Lung microvascular endothelial cell (primary cell): Measurements from ENCODE around the gene SNW1. TPM values are rescaled to one million over a fixed set of nuclear protein-coding genes. Genes with fewer than 3 reads are reported as not detected.
"Not testable (repeated sequence)": the region's sequence is repeated elsewhere in the genome, so short reads cannot be mapped to it uniquely, and the experiment has no call there.

ENCODE experiments used
- DNase-seq, 2 donors: peaks; one replicate each; pipeline versions ENCODE4 v3.0.0 to v3.0.0-alpha.2; 2010; ENCODE audit warnings: low read depth in 2 of 2
- total RNA-seq: library from RNA; depleted of rRNA; stranded (reverse); fragments of >200 nt; gene quantifications from 2 replicates; pipeline ENCODE4 v1.2.1, GENCODE V29; 2014

The SNW1 gene
- total RNA-seq, 1 donor from 2014 or later, result 28.6 TPM

DNA sequence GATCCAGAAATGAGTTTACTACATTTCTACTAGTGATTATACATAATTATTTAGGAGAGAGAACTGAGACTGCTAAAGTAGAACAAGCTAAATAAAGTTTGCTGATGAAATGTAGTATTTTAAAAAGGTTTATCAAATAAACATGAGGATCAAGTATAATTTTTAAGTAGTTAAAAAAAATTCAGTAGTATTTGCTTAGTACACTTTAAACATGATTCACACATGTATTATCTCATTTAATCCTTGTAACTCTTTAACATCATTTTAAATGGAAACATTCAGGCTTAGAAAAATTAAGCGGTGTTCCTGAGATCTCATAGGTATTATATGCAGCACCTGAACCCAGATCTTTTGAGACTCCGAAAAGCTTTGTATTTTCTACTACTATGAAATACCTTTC is 8.7 kb downstream of the SNW1 start:
- no peak for DNase-seq

DNA sequence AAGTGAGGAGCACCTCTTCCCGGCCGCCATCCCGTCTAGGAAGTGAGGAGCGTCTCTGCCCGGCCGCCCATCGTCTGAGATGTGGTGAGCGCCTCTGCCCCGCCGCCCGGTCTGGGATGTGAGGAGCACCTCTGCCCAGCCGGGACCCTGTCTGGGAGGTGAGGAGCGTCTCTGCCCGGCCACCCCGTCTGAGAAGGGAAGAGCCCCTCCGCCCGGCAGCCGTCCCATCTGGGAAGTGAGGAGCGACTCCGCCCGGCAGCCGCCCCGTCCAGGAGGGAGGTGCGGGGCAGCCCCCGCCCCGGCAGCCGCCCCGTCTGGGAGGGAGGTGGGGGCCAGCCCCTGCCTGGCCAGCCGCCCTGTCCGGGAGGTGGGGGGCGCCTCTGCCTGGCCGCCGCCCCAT is 13.5 kb downstream of the SNW1 start:
- DNase-seq, result not testable (repeated sequence)

DNA sequence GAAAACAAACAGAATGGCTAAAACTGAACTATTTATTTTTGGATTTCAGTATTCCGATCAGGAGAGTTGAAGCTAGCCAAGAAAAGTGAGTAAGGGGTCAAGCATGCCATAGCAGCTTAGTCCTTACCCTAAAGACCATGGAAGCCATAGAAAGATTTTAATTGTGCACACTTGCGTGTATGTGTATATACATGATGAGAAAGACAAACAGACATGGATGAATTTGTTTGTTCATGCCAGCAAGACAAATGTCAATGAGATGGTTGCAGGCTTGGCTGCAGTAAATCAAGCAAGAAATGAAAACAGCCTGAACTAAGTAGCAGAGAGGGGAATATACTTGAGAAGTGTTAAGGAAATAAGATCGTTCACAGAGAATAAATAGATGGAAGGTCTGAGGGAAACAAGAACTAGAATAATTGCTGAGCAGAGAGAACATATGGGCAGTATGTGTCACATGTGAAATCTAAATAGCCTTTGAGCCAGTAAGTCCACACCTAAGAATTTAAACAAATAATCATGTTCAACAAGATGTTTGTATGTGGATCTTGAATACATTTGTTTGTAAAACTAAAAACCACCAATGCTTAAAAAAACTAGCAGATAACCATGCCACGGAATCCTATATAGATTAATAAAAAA is 14.8 kb downstream of the SNW1 start:
- no peak for DNase-seq

GRCh38 chr14:77741438-77741837 is 19.5 kb downstream of the SNW1 start:
- DNase-seq, result no peak

DNA sequence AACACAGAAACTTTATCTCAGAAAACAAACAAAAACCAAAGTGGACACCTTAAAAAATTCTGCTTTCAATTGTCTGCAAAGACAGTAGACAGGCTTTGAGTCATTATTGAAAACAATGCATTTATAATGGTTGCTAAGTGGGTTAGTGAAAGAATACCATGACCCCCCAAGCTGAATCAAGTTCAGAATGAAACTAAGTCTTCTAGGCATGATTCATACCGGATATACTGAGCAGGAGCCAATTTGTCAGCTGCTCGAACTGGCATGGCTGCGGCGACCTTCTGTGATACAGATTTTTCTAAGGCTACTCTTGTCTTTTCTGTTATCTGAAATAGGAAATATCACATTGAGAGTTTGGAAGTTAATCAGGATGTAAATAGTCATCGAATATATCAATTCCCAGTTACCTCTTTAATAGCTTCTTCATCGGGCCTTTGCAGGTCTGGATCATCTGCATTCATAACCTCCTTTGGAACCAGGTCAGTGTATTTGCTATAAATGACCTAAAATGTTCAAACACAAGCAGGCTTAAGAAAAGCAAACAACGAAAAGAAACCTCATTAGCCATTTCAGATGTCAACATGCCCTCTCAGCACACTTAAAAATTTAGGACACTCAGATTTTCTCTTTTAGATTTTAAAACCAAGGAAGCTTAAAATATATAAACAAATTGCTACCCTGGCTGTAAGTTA is 22.3 kb downstream of the SNW1 start:
- peak; percentile 83 to 95 for DNase-seq

- DNase-seq, result peak in 1 of 2 donors; percentile 12
Measured at GRCh38 chr14:77730976-77731497, 29.9 kb downstream of the SNW1 start.

DNA sequence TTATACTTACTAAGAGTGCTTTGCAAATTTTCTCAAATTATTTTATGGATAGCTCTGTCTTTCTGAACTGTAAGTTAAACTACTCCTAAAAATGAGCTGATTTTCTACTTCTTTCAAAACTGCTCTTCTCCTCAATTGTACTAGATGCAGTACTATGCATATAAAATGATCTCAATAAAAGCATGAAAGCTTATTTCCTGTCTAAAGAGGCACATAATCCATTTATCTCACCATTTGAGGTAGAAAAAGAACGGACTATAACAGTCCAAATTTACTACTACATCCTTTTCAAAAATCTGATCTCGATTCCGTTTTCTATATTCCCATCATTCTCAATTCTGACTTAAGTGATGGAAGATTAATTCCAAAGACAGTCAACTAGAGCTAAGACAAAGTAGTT is 38.7 kb downstream of the SNW1 start:
- DNase-seq, result no peak

DNA sequence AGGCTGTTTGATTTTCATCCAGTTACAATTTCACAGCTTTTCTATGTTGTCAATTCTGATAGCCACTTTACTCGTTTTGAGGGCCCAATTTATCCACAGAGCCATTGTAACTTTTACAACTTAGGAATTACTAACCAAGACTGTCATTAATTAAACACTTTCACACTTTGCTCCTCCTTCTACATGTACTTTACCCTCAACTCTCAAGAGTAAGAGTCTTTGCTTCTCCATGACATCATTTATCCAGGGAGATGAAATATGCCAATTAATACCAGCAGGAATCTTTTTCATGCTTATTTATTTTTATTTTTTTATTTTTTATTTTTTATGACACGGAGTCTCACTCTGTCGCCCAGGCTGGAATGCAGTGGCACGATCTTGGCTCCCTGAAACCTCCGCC is 39.5 kb downstream of the SNW1 start:
- no peak for DNase-seq

- no peak for DNase-seq
Measured at GRCh38 chr14:77717608-77718305, 43.2 kb downstream of the SNW1 start.

- no peak for DNase-seq
Measured at GRCh38 chr14:77714926-77715325, 46.0 kb downstream of the SNW1 start.

GRCh38 chr14:77710364-77710763 is 50.6 kb downstream of the SNW1 start:
- DNase-seq, result no peak

- DNase-seq, result no peak
Measured at GRCh38 chr14:77709412-77709811, 51.5 kb downstream of the SNW1 start.

DNA sequence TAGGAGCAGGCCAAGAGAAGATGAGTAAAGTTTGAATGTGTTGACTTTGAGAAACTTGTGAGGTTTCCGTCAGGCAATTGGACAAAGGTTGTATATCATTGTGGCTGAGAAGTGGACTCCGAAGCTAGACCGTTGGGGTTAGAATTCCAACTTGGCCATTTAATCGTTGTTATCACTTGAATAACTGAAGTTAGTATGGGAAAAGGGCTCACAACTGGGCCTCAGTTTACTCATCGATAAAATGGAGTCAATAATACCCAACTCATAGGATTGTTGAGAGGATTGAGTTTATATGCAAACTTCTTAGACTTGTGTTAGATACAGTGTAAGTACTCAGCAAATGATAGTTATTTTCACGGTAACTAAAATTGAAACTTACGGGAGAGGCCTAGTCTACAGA is 52.2 kb downstream of the SNW1 start:
- no peak for DNase-seq

DNA sequence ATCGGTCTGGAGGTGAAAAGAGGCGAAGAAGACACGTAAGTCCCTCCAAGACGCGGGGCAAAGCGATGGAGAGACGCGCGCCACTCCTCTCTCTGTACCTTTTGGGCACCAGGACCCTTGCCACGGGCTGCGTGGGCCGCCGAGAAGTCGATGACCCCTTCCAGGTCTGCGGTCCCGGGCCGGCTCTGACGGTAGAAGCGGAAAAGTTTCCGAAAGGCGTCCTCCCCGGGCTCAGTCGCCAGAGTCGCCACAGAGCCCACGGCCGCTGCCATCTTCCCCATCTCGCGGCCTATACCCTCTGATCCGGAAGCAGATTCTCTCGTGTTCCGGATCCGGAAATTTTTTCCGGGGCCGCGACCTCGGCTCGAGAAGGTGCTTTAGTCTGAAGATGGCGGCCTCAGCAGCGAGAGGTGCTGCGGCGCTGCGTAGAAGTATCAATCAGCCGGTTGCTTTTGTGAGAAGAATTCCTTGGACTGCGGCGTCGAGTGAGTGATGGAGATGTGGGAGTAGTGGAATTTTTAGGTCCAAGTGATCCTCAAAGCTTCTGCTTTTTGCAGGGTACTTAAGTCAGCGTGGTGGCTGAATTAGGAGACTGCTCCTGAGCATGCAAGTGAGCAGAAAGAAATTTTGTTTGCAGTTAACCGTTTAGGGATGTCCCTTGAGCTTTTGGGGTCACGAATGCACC is 53.1 kb downstream of the SNW1 start, which contains the start of the genes ALKBH1 and SLIRP:
Gene ALKBH1, minus strand, starts transcription at position 300 of the 685 bp plus-strand sequence. Its CDS starts 19 bp downstream, at position 281.
Gene SLIRP, plus strand, starts transcription at position 380 of the 685 bp plus-strand sequence. Its CDS starts 9 bp downstream, at position 389.
- peak; percentile 82 to 83 for DNase-seq

DNA sequence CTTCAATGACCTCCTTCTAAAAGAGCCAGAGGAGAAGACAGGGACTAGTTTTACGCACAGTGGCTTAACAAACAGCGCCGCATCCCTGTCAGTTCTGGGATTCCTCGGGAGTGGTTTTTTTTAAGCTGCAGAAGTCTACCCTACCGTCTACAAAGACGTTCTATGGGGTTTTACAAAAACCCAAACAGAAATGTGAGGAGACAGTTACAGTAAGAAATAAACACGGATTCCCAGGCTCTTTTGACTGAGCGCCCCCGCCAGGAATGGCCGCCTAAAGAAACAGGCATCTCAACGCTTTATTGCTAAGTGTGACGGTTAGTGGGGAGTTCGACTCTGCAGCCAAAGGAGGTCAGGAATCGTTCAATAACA is 53.6 kb downstream of the SNW1 start:
- DNase-seq, result peak; percentile 53 to 68

DNA sequence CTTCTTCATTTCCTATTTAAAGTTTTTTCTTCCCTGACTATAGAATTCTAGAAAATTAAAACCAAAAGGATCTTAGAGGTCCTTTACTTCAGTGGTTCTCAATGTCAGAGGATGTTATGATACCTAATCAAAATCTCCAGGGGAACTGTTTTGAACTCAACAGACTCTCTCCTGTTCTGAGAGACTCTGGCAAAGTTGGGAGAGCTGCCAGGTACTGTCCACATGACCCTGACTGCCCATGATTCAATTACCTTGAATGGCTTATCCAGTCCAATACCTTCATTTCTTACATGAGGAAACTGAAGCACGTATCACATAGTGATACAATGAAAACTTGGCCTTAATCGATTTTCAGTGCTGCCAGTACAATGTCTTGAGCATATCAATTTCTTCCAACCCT is 69.7 kb downstream of the SNW1 start:
- peak in 1 of 2 donors; percentile 30 for DNase-seq

- DNase-seq, result peak in 1 of 2 donors; percentile 30
Measured at GRCh38 chr14:77682158-77682553, 78.8 kb downstream of the SNW1 start.

DNA sequence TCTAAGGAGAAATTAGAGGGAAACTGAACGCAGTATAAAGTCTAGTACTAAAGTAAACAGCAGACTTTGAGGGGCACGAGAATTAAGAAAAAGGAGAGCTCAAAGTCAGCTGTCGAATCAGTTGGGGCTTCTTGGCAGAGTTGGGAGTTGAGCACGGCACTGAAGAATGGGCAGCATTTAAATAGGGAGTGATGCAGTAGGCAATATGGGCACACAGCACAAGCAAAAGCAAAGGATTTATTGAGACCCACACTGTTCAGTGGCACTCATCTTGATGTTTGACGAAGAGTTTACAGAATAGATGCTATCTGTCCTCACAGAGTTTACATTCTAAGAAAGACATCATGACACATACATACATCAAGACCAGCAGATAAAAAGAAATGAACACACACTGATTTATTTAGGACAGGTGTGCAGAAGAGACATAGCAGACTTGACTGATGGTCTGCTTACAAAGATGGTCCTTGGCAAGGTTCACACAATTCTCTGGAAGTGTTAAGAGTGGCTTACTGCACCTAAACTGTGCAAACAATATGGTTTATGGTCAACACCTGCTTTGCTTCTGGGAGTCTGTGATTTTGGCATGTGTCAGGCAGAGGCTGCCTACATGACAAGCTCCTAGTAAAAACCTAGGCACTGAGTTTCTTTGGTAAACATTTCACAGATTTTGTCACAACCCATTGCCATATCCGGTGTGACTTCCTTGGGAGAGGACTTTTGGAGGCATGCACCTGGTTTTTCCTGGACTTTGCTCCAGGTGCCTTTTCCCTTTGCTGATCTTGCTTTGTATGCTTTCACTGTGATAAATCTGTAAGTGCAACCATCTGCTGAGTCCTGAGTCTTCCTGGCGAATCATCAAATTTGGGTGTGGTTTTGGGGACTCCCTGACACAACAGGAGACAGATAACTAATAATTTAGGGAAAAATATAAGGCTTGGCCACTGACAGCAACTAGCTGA is 79.5 kb downstream of the SNW1 start:
- peak in 1 of 2 donors; percentile 10 for DNase-seq

DNA sequence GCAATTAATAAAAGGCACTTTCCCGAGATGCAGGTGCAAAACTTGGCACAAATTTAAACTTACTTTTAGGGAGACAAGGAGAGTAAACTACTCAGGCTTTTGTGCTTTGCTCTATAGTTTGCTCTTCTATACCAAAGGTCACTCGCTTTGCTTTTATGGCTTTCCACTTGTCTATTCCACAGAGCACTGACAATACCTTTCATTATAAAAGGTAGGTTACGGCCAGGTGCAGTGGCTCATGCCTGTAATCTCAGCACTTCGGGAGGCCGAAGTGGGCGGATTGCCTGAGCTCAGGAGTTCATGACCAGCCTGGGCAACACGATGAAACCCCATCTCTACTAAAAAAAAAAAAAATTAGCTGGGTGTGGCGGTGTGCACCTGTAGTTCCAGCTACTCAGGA is 86.0 kb downstream of the SNW1 start:
- DNase-seq, result no peak

DNA sequence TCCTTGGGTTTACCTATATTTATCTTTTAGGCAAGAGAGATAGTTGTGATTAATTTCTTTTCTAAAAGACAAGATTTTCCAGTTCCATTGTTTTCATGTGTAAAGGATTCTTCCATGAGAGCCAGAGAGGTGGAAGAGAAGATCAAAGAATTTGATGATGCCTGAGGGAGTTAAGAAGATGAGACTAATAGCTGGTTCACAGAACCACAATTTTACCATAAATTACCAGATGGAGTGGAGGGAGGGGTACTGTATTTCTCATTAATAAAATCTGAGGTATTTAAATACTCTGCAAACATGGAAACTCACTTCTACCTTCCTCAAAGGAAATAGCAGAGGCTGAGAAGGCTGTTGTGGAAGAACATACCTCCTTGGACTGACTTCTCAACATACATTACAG is 87.8 kb downstream of the SNW1 start:
- no peak for DNase-seq
